Measurements from ENCODE around the gene SLC7A6.

The SLC7A6 gene

DNA sequence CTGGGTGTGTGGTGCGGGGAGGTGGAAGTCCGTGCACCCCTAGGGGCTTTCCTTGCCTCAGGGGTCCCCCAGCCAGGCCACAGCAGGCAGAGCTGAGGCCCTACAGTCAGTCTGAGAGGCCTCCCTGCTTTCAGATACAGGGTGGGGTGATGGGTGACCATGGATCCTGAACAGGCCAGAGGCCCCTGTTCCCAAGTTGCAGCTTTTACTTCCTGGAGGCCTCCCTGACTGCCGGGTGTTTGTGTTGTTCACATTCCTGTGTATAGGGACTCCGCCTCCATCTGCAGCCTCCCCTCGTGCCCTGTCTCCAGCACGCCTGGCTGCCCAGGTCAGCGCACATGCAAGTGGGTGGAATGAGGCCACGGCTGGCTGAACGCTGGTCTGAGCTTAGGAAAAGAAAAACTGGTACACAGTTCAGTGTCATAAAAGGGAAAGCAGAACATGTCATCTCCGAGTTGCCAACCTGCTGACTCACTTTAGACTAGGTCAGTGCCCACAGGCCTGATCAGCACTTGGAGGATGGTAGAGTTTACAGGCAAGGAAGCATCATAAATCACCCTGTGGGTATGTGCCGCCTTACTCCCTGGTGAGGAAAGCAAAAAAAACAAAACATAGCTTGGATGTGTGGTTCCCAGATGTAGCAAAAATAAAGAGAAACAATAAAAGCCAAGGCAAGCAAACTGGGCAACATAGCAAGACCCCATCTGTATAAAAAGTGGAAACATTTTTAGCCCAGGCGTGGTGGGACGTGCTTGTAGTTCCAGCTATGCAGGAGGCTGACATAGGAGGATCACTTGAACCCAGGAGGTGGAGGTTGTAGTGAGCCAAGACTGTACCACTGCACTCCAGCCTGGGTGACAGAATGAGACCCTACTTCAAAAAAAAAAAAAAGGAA lies 6.2 kb upstream of the SLC7A6 start:
- DNase-seq: no peak

DNA sequence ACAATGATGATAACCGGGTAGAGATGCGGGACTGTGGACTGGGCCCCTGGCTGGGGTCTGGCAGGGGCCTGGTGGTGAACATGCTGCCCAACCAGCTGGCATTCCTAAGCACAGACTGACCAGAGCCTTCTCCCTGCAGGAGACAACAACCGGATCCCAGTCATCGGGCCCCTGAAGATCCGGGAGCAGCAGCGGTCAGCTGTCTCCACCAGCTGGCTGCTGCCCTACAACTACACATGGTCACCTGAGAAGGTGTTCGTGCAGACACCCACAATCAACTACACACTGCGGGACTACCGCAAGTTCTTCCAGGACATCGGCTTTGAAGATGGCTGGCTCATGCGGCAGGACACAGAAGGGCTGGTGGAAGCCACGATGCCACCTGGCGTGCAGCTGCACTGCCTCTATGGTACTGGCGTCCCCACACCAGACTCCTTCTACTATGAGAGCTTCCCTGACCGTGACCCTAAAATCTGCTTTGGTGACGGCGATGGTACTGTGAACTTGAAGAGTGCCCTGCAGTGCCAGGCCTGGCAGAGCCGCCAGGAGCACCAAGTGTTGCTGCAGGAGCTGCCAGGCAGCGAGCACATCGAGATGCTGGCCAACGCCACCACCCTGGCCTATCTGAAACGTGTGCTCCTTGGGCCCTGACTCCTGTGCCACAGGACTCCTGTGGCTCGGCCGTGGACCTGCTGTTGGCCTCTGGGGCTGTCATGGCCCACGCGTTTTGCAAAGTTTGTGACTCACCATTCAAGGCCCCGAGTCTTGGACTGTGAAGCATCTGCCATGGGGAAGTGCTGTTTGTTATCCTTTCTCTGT lies 5.1 kb upstream of the SLC7A6 start:
- DNase-seq: no peak

DNA sequence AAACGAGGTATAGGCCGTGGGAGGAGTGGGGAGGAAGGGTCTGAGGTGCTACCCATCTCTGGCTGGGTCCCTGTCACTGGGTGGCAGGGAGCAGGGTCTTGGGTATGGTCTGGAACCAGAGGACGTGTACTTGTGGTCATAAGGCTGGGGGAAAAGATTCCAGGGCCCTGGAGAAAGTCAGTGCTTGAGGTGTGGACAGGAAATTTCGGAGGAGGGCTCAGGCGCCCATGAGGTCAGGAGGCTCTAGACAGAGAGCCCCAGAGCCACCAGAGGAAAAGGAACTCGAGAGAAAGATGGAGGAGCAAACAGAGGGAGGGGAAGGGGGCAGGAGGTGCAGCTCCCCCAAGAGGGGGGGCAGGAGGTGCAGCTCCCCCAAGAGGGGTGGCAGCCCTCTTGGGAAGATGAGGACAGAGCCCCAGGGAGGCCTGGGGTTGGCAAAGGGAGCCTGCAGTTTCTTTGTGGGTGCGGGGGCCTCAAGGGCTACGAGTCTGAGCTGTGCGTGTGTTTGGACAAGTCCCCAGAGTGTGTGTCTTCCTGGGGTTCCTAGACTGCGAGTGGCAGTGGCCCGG lies 683 bp upstream of the SLC7A6 start:
- no peak for DNase-seq

DNA sequence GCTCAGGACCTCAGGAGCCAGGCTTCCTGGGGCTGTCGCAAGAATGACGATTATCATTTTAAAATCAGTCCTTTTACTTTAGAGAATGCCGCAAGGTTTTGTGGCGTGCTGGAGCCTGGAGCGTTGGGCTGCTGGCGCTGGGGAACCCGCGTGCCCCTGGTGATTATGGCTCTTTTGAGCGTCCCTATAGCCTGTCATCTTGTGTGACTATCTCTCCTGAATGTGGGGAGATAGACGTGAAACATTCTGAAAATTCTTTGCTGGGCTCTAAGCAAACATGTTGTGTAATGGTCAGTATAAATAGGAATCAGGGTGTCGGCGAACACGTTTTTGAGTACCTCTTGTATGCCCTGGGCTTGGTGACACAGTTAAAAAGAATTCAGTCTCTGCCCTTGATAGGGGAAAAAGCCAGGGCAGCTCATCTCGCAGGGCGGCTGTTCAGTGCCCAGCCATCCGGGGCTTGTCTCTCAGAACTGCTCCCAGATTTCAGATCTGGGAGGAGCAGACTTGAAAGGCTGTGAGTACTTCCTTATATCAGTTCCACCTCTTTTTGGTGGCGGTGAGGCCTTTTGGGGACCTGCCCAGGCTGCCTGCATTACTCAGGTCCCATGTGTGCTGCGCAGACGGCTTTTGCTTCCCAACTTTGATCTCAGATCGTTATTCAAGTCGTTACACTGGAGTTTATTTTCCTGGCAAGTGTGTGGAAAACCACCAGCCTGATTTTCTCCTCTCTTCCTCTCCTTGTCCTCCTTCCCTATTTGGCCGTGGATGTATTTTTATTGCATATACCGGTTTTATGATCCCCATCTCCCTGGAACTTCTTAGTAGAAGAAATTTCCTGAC lies 973 bp downstream of the SLC7A6 start:
- DNase-seq: no peak

DNA sequence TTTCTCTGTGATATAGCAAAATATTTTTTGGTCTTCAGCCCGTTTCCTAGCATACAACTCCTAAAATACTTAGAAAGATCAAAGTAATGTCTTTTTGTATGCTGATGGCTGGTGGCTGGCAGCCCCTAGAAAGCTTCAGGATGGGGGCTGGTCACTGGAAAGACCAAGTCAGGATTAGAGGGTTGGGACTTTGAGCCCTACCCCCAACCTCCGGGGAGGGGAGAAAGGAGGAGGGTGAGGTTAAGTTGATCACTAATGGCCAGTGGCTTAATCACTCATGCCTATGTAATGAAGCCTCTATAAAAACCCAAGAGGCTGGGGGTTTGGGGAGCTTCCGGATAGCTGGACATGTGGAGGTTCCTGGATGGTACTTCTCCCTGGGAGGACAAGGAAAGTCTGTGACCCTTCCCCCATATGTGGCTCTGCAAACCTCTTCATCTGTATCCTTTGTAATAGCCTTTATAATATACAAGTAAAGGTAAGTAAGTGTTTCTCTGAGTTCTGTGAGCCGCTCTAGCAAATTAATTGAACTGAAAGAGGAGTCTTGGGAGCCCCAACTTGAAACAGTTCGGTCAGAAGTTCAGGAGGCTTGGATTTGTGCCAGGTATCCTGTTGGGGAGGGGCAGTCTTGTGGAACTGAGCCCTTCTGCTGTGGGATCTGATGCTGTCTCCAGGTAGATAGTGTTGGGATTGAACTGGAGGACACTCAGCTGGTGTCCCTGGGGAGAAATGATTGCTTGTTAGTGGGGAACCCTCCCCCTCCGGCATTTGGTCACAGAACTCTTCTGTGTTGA lies 3.5 kb downstream of the SLC7A6 start:
- no peak for DNase-seq

DNA sequence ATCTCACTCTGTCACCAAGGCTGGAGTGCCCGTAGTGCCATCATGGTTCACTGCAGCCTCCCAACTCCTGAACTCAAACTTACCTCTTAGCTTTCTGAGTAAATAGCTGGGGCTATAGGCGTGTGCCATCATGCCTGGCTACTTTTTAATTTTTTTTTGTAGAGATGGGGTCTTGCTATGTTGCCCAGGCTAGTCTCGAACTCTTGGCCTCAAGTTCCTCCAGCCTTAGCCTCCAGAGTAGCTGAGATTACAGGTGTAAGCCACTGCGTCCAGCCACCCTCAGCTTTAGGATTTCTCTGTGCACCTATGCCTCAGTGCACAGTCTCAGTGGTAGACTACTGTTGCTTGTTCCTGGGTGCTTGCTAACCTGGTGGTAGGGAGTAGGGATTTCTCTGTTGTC lies 5.5 kb downstream of the SLC7A6 start:
- no peak for DNase-seq

DNA sequence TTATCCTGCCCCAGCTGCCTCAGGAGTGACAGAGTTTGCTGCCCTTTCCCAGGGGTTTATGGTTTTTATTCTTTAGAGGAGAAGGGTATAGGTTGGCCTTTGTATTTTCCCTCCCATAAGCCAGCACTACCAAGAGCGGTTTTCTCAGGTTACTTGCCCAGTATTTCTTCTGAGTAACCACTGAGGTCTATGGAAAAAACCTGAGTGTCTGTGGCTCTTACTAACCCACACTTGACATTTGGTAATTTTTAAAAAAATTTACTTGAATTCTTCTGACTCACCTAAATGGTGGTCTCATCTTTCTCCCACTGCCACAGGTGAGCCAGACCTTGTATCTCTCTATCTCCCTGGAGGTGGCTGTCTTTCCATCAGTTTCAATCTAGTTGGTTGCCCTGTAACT lies 6.0 kb downstream of the SLC7A6 start:
- no peak for DNase-seq

DNA sequence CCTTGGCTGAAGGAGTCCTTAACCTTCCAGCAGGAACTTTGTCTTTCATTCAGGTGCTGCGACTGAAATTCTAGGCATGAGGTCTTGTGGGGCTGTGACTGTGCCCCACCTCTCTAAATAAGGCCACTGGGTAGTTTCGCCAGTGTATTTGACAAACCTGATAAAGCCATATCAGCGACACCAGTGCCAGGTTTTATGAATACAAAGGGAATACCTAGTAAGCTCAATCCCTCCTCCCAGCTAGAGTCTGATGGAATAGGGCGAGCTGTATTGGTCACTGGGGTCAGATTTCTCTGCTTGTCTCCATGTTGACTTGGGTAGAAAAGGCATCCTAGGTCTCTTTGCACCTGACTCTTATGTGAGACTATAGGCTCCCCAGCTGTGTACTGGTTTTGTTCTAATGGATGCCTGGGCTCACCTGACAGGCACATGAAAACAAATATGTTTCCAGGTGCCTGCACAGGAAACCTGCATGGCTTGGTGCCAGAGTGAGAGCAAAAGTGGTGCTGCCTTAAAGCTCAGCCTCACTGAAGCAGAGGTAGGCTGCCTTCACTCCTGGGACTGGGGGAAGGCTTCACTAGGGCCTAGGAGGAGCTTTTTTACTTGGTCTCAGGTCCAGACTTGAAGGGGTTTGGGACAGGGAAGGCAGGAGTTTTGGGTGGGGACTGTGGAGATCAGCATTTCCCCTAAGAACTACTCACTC lies 8.3 kb downstream of the SLC7A6 start:
- no peak for DNase-seq

DNA sequence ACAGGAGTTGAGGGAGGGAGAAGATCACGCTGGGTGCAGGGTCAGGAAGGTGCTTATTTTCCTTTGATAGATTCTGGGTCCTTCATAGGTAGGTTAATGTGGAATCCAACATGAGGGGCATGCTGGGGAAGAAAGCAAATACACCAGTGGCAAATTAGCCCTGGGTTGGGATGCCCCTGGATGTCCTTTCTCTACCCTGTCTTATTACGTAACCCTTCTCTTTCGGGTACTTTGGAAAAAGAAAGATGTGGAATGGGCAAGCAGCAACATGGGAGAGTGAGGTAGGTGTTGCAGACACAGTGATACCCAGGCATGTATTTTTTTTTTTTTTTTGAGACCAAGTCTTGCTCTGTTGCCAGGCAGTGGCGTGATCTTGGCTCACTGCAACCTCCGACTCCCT lies 9.1 kb downstream of the SLC7A6 start:
- no peak for DNase-seq

DNA sequence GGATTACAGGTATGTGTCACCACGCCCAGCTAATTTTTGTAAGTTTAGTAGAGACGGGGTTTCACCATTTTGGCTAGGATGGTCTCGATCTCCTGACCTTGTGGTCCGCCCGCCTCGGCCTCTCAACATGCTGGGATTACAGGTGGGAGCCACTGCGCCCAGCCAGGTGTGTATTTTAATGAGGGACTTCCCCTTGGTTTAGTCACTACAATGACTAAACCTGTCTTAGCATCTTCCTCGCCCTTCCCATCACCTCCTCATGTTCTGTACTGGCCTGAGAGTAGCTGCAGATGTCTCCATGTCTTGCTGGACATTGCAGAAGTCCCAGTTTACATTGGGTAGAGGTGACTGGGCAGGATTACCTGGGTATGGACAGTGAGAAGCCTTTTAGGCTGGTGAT lies 9.6 kb downstream of the SLC7A6 start:
- no peak for DNase-seq

DNA sequence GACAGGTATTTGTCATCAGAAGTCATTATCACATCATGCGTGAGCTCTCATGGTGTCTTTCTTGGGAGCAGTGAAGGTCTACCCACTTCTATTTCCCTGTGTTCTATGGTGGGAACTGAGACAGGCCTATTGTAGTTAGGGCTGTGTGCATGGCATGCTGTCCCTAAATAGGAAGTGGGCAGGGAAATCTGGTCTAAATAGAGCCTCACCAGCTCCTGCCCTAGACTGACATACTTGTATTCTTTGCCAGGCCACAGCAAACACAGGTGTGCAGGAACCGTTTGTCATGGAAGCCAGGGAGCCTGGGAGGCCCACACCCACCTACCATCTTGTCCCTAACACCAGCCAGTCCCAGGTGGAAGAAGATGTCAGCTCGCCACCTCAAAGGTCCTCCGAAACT lies 10.1 kb downstream of the SLC7A6 start:
- DNase-seq: no peak

DNA sequence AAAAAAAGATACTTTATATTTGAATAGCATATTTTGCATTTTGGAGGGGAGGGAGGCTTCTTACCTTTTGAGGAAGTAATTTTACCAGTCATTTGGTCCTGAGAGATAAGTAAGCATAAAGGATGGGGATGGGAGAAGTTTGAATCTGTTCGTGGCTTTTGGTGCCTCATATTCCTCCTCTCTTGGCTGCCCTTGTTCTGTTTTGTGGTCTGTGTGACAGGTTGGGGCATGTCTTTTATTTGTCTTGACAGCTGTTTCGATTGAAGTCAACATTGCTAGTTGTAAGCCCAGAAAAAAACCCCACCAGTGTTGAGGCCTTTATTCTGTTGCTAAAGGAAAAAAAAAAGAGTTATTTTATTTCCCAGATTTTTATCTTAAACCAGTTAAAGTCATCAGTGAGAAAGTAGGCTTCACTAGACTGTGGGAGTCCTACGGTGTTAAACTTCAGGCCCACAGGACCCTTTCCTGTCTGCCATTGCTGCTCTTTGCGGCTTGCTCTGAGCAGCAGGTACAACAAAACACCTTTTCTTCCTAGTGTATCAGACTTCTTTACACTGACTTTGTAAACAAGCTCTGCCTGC lies 11.4 kb downstream of the SLC7A6 start:
- DNase-seq: no peak

DNA sequence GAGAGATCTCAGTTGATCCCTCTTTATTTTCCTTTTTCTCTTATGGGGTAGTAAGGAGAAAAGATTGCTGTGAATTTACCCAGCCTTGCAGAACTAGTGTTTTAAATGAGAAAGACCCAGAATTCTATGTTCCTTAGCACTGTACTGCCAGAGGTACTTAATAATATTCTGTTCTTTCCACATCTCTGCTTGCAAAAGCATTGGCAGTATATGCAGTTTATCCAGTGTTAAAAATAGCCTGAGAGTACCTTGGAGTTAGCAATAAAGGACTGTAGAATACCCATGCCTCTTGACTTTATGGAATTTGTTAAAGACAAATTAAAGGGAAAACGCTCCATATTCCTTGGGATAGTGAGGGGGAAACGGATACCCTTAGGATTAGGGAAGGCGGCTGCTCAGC lies 11.9 kb downstream of the SLC7A6 start:
- no peak for DNase-seq

DNA sequence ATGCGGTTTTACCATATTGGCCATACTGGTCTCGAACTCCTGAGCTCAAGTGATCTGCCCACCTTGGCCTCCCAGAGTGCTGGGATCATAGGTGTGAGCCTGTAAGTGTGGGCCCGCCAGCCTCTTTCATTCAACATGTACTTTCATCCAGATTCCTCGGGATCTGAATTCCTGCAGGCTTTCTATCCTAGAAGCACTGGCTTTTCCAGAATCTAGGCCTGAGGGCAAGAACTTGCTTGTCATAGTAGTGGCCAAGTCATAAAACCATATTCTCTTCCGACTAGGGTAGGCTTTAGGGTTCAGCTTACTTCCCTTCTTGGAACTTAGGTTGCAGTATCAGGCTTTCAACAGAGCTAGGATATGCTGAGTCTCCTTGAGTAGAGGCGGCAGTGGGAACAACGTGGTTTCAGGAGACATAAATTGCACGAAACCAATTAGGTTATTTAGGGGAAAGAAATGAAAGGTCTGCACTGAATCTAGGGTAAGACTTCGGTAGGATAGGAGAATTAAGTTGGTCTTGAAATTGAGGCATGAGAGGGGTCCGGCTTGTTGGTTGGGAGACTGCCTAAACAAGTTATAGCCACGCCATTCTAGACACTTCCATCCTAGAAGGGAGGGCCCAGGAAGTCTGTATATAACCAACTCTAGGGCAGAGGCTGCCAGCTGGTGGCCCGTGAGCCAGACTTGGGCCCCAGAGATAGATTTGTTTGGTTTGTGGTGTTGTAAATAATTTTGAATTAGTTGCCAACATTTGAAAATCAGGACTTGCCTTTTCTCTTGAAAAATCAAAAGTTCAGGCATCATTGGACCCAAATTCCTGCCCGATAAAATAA lies 15.6 kb downstream of the SLC7A6 start:
- DNase-seq: no peak

DNA sequence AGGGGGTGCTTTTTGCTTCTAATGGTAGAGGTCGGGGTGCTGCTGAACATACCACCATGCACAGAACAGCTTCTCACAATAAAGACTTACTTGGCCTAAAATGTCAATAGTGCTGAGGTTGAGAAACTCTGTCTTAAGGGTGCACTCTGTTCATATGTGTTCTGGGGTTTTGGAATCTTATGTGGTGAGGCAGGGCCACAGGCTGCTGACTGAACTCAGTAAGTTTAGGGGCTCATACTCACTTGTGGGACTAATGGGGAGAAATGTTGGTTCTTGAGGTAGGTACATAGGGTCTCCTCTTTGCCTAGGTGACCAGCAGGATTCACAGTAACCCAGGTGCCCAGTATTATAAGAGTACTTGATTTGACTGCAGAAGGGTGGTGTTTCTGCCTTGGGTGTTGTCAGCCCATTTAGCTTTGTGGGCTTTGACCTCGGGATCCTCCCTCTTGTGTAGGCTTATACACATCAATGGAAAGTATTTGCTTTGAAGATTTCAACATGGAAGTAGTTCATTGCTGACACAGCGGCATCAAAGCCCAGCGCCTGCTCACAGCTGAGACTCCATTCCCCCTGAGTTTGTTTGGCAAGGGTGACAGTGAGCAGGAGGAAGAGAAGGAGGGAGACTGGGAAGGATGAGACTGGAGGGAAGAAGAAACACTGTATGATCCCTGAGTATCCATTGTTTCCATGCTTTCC lies 17.2 kb downstream of the SLC7A6 start:
- DNase-seq: no peak

DNA sequence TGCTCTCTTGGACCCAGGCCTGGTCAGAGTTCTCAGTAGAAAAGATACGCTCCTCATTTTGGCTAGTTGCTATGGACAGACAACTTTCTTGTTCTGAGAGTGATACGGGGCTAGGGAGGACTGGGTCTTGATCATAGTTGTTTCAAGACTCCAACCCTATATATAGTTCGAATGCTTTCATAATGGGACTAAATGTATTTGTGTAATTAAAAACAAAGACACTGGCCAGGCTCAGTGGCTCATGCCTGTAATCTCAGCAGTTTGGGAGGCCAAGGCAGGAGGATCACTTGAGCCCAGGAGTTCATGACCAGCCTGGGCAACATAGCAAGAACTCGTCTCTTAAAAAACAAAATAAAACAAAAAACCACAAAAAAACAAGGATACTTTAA lies 17.7 kb downstream of the SLC7A6 start:
- DNase-seq: no peak

DNA sequence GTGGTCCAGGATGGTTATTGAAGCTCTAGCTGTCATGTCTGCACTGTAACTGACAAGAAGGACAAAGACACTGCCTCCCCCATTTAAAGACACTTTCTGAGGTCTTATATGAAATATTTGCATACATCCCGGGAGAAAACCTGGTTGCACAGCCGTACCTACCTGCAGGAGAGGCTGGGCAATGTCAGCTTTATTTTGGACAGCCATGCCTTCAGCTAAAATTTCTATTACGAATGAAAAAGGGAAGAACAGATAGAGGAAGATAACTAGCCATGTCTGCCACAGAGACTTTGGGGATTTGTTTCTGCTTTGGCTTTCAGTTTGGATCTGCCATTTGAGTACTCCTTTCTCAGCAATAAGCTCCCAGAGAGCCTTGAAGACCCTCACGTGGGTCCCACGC lies 19.0 kb downstream of the SLC7A6 start:
- DNase-seq: no peak

DNA sequence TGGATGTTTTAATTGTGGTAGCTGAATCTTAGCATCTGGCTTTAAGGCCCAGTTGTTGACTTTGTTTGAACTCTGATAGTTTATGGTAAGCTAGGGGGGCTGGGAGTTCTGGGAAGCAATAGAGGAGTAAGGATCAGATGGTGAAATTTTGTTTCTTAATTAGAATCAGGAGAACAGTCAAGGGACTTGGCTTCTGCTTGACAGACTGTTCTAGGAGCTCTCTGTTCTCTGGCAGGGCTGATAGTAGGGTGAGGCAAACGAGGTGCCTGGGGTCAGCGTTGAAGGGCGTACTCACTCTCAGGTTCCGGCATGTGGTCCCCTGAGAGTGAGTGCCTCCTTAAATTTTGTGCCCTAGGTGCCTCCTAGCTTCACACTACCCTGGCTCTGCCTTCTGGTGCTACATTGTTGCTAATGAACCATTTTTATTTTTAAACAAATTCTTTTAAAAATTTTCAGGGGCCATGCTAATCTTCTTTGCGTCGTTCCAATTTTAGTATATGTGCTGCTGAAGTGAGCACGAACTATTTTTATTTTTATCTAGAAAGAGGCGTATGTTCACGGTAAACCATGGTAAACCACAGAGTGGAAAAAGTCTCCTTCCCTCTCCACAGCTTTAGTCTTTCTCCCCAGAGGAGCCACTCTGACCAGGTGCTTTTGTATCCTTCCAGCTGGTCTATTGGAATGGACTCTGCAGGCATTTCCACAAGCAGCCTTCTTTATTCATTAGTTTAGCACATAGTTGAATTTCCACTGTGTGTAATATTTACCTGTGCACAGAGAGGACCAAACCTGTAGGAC lies 19.7 kb downstream of the SLC7A6 start:
- no peak for DNase-seq

DNA sequence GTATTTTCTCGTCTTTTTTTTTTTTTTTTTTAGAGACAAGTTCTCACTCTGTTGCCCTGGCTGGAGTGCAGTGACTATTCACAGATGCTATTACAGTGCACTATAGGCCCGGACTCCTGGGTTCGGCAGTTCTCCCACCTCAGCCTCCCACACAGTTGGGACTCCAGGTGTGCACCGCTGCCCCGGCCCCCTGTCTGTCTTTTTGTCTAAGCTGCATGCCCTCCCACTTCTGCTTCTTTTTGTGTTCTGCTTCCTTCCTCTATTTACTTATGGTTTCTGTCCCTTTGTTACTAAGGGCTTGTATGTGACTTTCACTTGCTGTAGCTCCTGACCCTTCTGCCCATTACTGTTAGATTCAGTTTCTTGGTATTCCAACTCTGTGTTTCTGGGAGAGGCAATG lies 20.5 kb downstream of the SLC7A6 start:
- no peak for DNase-seq
